Measurements from ENCODE around the gene HEY2.

The HEY2 gene

DNA sequence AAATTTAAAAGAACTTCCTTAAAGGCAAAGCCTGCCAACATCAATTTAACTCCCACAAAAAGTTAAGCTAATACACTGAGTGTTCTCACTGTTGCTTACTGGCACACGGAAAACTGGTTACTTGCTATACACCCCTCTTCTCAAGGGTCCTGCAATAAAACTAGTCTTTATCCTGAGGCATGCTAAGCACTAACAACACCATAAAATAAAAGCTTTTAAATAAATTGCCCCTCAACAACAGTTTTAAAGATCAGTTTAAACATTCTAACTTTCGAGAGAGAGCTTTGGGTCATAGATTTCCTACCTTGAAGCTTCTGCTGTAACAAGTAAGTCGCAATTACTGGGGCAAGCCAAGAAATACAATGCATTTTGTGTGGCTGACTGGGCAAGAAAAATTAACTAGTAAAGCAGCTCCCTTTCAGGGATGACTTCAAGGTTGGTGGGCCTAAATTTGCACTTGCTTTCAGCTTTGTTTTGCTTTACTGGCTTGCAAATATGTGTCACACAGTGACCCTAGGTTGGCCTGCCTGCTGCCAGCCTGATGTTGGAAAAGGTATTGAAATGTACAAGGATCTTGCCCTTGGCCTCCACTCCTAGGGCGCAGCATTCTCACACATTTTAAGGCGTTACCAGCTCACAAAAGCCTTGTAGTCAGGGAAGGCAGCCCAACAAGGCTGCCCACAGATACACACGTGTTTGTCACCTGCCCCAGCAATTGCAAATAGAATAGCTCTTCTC, 4.0 kb upstream of the HEY2 start:
- no peak for DNase-seq (ENCODE audit: low spot score)

- no peak for DNase-seq (ENCODE audit: low spot score)
Measured at GRCh38 chr6:125746019-125746414, 3.4 kb upstream of the HEY2 start.

- peak; percentile 66 for DNase-seq (ENCODE audit: low spot score)
Measured at GRCh38 chr6:125746731-125747588, 2.5 kb upstream of the HEY2 start.

- DNase-seq (ENCODE audit: low spot score), result no peak
Measured at GRCh38 chr6:125747589-125748405, 1.6 kb upstream of the HEY2 start.

GRCh38 chr6:125748406-125749172, 843 bp upstream of the HEY2 start:
- no peak for DNase-seq (ENCODE audit: low spot score)

GRCh38 chr6:125749865-125750691, 646 bp downstream of the HEY2 start:
- DNase-seq (ENCODE audit: low spot score), result no peak

DNA sequence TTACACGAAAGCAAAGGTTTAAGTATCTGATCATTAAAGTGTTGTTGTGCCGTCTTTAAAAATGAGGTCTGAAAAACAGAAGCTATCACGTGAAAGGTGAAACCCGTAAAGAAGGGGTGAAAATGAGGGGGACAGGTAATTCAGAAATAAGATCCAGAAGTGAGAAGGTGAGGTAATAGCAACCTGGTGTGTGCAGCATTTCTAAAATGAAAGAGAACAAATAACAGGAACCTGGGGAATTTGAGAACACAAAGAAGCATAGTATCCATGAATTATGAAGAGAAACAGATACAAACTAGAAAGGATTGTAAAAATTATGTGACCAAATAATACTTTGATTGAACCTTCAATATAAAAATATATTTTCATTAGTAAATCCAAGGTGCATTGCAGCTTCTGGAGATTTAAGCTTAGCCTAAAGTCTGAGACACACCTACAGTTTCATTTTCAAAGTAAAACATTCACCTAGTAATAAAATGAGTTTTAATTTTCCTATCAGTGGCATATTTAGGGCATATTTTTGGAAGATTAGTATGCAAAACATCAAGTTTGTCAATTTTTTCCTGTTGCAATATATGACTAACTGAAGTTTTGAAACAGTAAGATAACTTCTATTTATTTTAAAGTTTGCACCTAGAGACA, 1.4 kb downstream of the HEY2 start:
- DNase-seq (ENCODE audit: low spot score), result no peak

DNA sequence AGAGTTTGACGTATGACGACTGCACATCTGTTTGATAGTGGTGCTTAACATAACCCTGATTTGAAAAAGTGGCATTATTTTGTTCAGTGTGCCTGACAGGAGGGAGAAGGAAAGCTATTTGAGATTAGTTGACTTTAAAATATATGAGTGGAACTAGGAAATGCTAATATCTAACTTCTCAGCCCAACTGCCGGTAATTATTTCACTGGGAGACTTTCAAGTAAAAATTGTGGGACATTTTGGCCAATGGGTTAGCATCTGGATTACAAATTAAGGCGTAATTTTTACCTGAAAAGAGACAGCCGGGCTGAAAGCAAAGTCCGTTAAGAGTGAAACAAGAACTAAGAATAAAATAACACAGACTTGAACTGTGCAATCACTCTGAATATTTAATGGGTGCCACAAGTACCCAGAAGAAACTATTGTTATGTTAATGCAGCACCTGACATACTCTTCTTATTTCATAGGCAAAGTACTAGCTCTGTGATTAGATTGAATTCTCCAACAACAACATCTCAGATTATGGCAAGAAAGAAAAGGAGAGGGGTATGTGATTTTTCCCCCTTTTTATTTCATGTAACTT, 2.0 kb downstream of the HEY2 start:
- DNase-seq (ENCODE audit: low spot score), result no peak

DNA sequence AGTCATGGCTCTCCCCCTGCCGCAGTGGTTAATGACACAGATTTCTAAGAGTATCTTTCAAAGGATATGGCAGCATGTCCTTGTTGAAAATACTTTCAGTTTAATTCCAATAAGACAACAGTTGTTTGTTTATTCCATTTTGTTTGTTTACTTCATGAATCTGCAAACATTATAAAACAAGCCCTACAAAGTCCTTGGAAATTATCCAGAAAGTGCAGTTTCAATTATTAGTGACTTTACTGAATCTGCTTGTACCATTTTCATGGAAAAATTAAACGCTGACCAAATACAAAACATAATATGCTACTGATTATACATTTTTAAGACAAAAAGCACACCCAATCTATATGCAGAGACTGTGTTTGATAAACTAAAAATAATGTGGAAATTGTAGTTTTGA, 3.3 kb downstream of the HEY2 start:
- no peak for DNase-seq (ENCODE audit: low spot score)

DNA sequence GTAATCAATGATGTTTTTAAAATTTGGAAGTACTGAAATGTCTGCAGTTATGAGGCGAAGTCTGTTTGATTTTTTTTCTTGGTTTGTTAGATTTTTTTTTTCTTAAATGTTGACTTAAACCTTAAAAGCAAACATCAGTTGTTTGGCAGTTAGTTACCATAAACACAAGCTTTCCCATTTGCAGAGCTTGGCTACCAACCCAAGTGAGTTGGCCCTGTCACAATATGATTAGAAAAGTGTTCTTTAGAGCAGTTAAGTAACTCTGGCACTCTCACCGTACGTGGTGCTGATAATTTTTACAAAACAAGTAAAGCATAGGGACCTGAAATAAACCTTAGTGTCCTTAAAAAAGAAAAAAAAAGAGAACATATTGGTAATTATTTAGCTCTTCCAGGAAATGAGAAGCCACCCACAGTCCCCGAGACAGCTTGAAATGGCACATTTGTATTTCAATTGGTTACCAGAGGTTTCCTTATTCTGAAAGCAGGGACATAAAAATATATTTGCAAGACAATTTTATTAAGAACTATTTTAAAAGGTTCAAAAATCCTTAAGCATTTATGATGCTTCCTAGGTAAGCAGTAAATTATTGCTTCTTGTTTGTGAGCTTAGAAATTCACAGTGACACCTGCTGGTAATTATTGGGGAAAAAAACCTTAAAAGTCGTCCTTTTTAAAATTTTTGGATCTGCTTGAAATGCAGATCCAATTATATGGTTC, 3.9 kb downstream of the HEY2 start:
- peak; percentile 37 for DNase-seq (ENCODE audit: low spot score)

- no peak for DNase-seq (ENCODE audit: low spot score)
Measured at GRCh38 chr6:125753937-125754259, 4.5 kb downstream of the HEY2 start.

DNA sequence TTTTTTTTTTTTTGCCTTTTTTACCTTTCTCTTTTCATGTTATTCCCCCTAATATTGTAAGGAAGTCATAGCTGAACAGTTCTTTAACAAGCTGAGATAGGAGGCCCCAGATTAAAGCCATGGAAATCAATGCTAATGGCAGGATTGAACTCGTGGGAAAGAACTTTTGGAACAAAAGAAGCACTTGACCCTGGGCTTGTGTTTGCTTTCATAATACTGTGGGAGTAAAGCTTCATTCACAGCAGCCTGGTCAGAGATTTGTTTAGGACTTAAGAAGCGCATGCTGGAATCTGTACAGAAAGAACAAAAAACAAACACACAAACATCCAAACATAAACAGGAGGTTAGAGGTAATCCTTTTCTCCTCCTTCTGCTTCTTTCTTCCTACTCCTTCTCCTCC, 5.1 kb downstream of the HEY2 start:
- DNase-seq (ENCODE audit: low spot score), result no peak

DNA sequence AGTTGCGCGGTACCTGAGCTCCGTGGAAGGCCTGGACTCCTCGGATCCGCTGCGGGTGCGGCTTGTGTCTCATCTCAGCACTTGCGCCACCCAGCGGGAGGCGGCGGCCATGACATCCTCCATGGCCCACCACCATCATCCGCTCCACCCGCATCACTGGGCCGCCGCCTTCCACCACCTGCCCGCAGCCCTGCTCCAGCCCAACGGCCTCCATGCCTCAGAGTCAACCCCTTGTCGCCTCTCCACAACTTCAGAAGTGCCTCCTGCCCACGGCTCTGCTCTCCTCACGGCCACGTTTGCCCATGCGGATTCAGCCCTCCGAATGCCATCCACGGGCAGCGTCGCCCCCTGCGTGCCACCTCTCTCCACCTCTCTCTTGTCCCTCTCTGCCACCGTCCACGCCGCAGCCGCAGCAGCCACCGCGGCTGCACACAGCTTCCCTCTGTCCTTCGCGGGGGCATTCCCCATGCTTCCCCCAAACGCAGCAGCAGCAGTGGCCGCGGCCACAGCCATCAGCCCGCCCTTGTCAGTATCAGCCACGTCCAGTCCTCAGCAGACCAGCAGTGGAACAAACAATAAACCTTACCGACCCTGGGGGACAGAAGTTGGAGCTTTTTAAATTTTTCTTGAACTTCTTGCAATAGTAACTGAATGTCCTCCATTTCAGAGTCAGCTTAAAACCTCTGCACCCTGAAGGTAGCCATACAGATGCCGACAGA, 9.9 kb downstream of the HEY2 start:
- no peak for DNase-seq (ENCODE audit: low spot score)

DNA sequence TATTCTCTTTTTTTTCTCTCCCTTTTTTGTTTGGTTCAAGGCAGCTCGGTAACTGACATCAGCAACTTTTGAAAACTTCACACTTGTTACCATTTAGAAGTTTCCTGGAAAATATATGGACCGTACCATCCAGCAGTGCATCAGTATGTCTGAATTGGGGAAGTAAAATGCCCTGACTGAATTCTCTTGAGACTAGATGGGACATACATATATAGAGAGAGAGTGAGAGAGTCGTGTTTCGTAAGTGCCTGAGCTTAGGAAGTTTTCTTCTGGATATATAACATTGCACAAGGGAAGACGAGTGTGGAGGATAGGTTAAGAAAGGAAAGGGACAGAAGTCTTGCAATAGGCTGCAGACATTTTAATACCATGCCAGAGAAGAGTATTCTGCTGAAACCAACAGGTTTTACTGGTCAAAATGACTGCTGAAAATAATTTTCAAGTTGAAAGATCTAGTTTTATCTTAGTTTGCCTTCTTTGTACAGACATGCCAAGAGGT, 10.6 kb downstream of the HEY2 start:
- no peak for DNase-seq (ENCODE audit: low spot score)

GRCh38 chr6:125764121-125764671, 14.8 kb downstream of the HEY2 start:
- DNase-seq (ENCODE audit: low spot score), result no peak

- no peak for DNase-seq (ENCODE audit: low spot score)
Measured at GRCh38 chr6:125765944-125766343, 16.5 kb downstream of the HEY2 start.

GRCh38 chr6:125766641-125767040, 17.2 kb downstream of the HEY2 start:
- no peak for DNase-seq (ENCODE audit: low spot score)

- DNase-seq (ENCODE audit: low spot score), result no peak
Measured at GRCh38 chr6:125769147-125769783, 19.8 kb downstream of the HEY2 start.
